HG02588 (cell line): ENCODE measurements around the gene SLC37A1.

Experiments used
- ATAC-seq: cut with Tn5 transposase; IDR thresholded peaks from one replicate; pipeline ENCODE4 v1.9.1; 2021; ENCODE audit warnings: mild to moderate bottlenecking, moderate library complexity; ENCODE audit not compliant: unreplicated experiment

Gene SLC37A1

DNA sequence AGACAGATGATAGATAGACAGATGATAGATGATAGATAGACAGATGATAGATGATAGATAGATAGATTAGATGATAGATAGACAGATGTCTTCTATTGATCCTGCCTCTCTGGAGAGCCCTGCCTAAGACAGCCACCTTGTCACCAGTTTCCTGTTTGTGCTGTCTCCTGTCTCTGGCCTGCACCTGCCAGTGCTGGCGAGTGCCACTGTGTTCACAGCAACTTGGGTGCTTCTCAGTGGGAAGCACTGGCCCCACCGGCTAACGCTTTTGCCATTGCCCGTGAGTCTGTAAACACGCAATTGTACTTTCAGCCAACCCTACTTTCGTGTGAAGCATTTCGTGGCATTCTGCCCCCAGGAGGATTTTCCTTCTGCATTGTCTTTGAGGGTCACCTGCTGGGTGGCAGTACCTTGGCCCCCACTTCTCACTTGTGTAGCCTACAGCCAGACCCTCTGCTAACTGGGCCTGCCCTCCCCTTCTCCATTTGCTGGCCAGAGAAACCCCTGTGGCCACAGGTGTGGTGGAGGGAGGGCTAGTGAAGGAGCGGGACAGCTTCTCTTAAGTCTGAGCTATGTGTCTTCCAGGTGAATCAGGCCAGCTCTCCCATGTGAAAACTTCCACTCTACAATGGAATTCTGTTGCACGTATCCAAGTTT lies 116.4 kb downstream of the SLC37A1 start:
- ATAC-seq: no peak

DNA sequence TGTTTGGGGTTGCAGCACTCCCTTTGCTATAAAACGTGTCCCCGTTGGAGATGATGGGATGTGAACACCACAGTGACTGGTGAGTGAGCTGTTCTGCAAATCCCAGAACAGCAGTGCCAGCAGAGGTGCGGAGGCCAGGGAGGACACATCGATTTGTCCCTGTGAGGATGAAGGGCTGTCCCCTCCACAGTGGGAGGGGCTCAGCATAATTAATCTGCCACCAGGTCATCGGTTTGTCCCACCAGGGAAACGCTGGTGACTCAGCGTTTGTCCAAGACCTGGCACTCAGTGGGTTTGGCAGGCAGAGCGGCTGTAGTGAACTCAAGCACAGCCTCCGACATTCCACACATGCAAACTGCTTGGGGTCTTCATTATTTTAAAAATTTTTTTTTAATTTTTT lies 117.0 kb downstream of the SLC37A1 start:
- ATAC-seq: no peak
